CD4-positive, CD25-positive, alpha-beta regulatory T cell (primary cell): ENCODE measurements around the gene RUFY4. TPM values are rescaled to one million over a fixed set of nuclear protein-coding genes. Genes with fewer than 3 reads are reported as not detected.

Experiments used
- ATAC-seq, 2 donors: fragments of 150-1000 bp; cut with Tn5 transposase; one replicate each; pipeline ENCODE4 v1.10.0; 2021; ENCODE audit warnings: low read depth in 2 of 2, moderate number of reproducible peaks in 2 of 2, moderate library complexity in 1 of 2
- DNase-seq, 3 donors: peaks; one replicate each; pipeline versions ENCODE4 v3.0.0 to v3.0.0-alpha.2; 2012 to 2022; ENCODE audit warnings: mixed read lengths in 1 of 3
- H3K27ac ChIP-seq: one replicate; pipeline ENCODE4 v1.7.0; 2013; ENCODE audit warnings: mild to moderate bottlenecking, low read length; ENCODE audit not compliant: insufficient read depth, poor library complexity, severe bottlenecking
- H3K27me3 ChIP-seq: one replicate; pipeline ENCODE4 v1.7.0; 2013; ENCODE audit warnings: low read length; ENCODE audit not compliant: control insufficient read depth, insufficient read depth
- H3K36me3 ChIP-seq: one replicate; pipeline ENCODE4 v1.7.0; 2013; ENCODE audit warnings: mild to moderate bottlenecking, low read length, moderate library complexity; ENCODE audit not compliant: control insufficient read depth, insufficient read depth
- H3K4me1 ChIP-seq: 2 replicates; pipeline ENCODE4 v1.7.0; 2013; ENCODE audit warnings: mild to moderate bottlenecking, low read length; ENCODE audit not compliant: insufficient read depth, control insufficient read depth, poor library complexity, severe bottlenecking
- H3K4me3 ChIP-seq: one replicate; pipeline ENCODE4 v1.7.0; 2013; ENCODE audit warnings: low read depth, mild to moderate bottlenecking, low read length, moderate library complexity
- H3K9me3 ChIP-seq, 2 experiments: 1 replicate in 1 of 2; 2 replicates in 1 of 2; pipeline ENCODE4 v1.7.0; 2013; ENCODE audit warnings: low read length in 2 of 2, mild to moderate bottlenecking in 1 of 2, moderate library complexity in 1 of 2; ENCODE audit not compliant: control insufficient read depth in 2 of 2
- H3K27ac Mint-ChIP-seq, 3 donors: one replicate each; pipeline ENCODE4 v1.8.0; 2020 to 2022; ENCODE audit warnings: mild to moderate bottlenecking in 3 of 3, mixed read lengths in 3 of 3, moderate library complexity in 2 of 3
- H3K27me3 Mint-ChIP-seq: one replicate; pipeline ENCODE4 v1.8.0; 2022; ENCODE audit warnings: mild to moderate bottlenecking, mixed read lengths
- H3K36me3 Mint-ChIP-seq: one replicate; pipeline ENCODE4 v1.8.0; 2020; ENCODE audit warnings: mixed read lengths
- H3K4me1 Mint-ChIP-seq, 4 donors: one replicate each; pipeline ENCODE4 v1.8.0; 2020 to 2022; ENCODE audit warnings: mixed read lengths in 4 of 4, mild to moderate bottlenecking in 1 of 4
- H3K4me3 Mint-ChIP-seq, 4 donors: one replicate each; pipeline ENCODE4 v1.8.0; 2020 to 2022; ENCODE audit warnings: mild to moderate bottlenecking in 4 of 4, mixed read lengths in 4 of 4, moderate library complexity in 3 of 4
- H3K9me3 Mint-ChIP-seq, 7 donors: one replicate each; pipeline ENCODE4 v1.8.0; 2020 to 2022; ENCODE audit warnings: mixed read lengths in 7 of 7, mild to moderate bottlenecking in 3 of 7, moderate library complexity in 2 of 7
- polyA plus RNA-seq, 4 donors: library from polyadenylated mRNA; unstranded; fragments of 300-500 nt; fragmentation: Illumina TruSeq; gene quantifications; one replicate each; pipeline ENCODE4 v1.2.3, GENCODE V29; 2021
- total RNA-seq: library from RNA; stranded (reverse); gene quantifications from one replicate; pipeline ENCODE4 v1.2.3, GENCODE V29; 2022

Gene RUFY4
- total and polyA plus RNA-seq, 5 donors from 2014 or later, result 0.15 to 2.1 TPM; not detected in 3

DNA sequence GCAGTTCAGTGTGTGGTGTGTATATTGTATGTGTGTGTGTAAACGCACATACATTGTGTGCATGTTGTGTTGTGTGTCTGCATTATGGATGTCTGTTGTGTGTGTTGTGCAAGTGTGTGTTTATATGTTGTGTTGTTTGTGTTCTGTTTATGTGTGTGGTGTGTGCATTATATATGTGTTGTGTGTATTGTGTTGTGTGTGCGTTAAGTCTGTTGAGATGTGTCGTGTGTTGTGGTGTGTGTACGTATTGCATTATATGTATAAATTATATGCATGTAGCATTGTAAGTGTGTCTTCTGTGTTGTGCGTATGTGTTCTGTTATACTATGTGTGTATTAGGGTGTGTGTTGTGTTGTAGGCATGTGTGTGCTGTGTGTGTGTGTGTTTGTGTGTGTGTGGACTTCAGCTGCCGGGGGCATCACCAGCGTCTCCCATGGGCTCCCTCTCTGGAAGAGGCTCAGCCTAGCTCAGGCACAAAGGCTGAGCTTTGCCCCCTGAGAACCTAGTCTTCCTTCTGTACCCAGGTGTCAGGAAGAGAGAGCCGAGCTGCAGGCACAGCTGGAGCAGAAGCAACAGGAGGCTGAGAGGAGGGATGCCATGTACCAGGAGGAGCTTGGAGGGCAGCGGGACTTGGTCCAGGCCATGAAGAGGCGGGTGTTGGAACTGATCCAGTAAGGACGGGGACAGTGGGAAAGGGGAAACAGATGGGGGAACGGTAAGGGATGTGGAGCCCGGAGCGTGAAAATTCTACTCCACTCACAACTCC, 13.7 kb downstream of the RUFY4 start:
- no peak overlapping the region for H3K27ac Mint-ChIP-seq
- Histone ChIP-seq H3K4me1 (no peaks in the 10 kb centered on the region), H3K27ac (no peak overlapping the region), H3K36me3 (no peaks in the 10 kb centered on the region), H3K9me3 (peaks cover 8 to 10% of the 10 kb centered on the region in 2 experiments), H3K4me3 (no peak overlapping the region), H3K27me3 (no peaks in the 10 kb centered on the region)
- H3K4me1 Mint-ChIP-seq, result no peaks in the 10 kb centered on the region
- DNase-seq (no peak), ATAC-seq (no peak)
- peaks cover 5% of the 10 kb centered on the region for H3K27me3 Mint-ChIP-seq
- H3K9me3 Mint-ChIP-seq, result peaks cover 0 to 14% (median 7%) of the 10 kb centered on the region in 7 donors
- no peaks in the 10 kb centered on the region for H3K36me3 Mint-ChIP-seq
- no peak overlapping the region for H3K4me3 Mint-ChIP-seq

- Histone ChIP-seq H3K4me3 (no peak overlapping the region), H3K36me3 (no peaks in the 10 kb centered on the region), H3K27me3 (no peaks in the 10 kb centered on the region), H3K9me3 (peaks cover 8 to 10% of the 10 kb centered on the region in 2 experiments), H3K27ac (no peak overlapping the region), H3K4me1 (no peaks in the 10 kb centered on the region)
- H3K36me3 Mint-ChIP-seq, result no peaks in the 10 kb centered on the region
- H3K4me3 Mint-ChIP-seq, result no peak overlapping the region
- DNase-seq (no peak), ATAC-seq (no peak)
- peaks cover 5% of the 10 kb centered on the region for H3K27me3 Mint-ChIP-seq
- no peaks in the 10 kb centered on the region for H3K4me1 Mint-ChIP-seq
- no peak overlapping the region for H3K27ac Mint-ChIP-seq
- H3K9me3 Mint-ChIP-seq, result peaks cover 0 to 14% (median 7%) of the 10 kb centered on the region in 7 donors
Measured at GRCh38 chr2:218083352-218083676, 14.3 kb downstream of the RUFY4 start.

- H3K27ac Mint-ChIP-seq, result no peak overlapping the region
- Histone ChIP-seq H3K27me3 (peaks cover 2% of the 10 kb centered on the region), H3K4me1 (no peaks in the 10 kb centered on the region), H3K27ac (no peak overlapping the region), H3K9me3 (peaks cover 8 to 10% of the 10 kb centered on the region in 2 experiments), H3K4me3 (no peak overlapping the region), H3K36me3 (no peaks in the 10 kb centered on the region)
- H3K36me3 Mint-ChIP-seq, result no peaks in the 10 kb centered on the region
- no peak for DNase-seq
- H3K4me3 Mint-ChIP-seq, result no peak overlapping the region
- H3K27me3 Mint-ChIP-seq, result peaks cover 12% of the 10 kb centered on the region
- no peak for ATAC-seq
- no peaks in the 10 kb centered on the region for H3K4me1 Mint-ChIP-seq
- peaks cover 0 to 14% (median 7%) of the 10 kb centered on the region in 7 donors for H3K9me3 Mint-ChIP-seq
Measured at GRCh38 chr2:218086478-218086877, 17.4 kb downstream of the RUFY4 start.

- DNase-seq, result no peak
- peaks cover 8 to 10% of the 10 kb centered on the region in 2 experiments for H3K9me3 ChIP-seq
- no peaks in the 10 kb centered on the region for H3K4me1 Mint-ChIP-seq
- no peak overlapping the region for H3K27ac Mint-ChIP-seq
- H3K4me1 ChIP-seq, result no peaks in the 10 kb centered on the region
- no peak for ATAC-seq
- peaks cover 2% of the 10 kb centered on the region for H3K27me3 ChIP-seq
- no peak overlapping the region for H3K4me3 Mint-ChIP-seq
- H3K9me3 Mint-ChIP-seq, result peaks cover 0 to 12% (median 7%) of the 10 kb centered on the region in 7 donors
- H3K36me3 Mint-ChIP-seq, result no peaks in the 10 kb centered on the region
- H3K36me3 ChIP-seq, result no peaks in the 10 kb centered on the region
- H3K27ac ChIP-seq, result no peak overlapping the region
- peaks cover 12% of the 10 kb centered on the region for H3K27me3 Mint-ChIP-seq
- no peak overlapping the region for H3K4me3 ChIP-seq
Measured at GRCh38 chr2:218089259-218089658, 20.2 kb downstream of the RUFY4 start.

- Mint-ChIP-seq H3K9me3 (peaks cover 0 to 4% (median under 1%) of the 10 kb centered on the region in 7 donors), H3K36me3 (no peaks in the 10 kb centered on the region), H3K4me1 (no peaks in the 10 kb centered on the region), H3K27ac (no peak overlapping the region), H3K4me3 (no peak overlapping the region), H3K27me3 (peaks cover 7% of the 10 kb centered on the region)
- Histone ChIP-seq H3K9me3 (peaks cover under 1 to 1% of the 10 kb centered on the region in 2 experiments), H3K27me3 (peaks cover 2% of the 10 kb centered on the region), H3K4me1 (no peaks in the 10 kb centered on the region), H3K36me3 (no peaks in the 10 kb centered on the region), H3K4me3 (no peak overlapping the region), H3K27ac (no peak overlapping the region)
- DNase-seq (no peak), ATAC-seq (no peak)
Measured at GRCh38 chr2:218091746-218092145, 22.7 kb downstream of the RUFY4 start.

GRCh38 chr2:218093879-218094278, 24.8 kb downstream of the RUFY4 start:
- no peak for DNase-seq
- Mint-ChIP-seq H3K27me3 (peaks cover 7% of the 10 kb centered on the region), H3K9me3 (peaks cover 0 to 4% (median 0%) of the 10 kb centered on the region in 7 donors), H3K36me3 (no peaks in the 10 kb centered on the region), H3K4me3 (no peak overlapping the region), H3K4me1 (no peaks in the 10 kb centered on the region), H3K27ac (no peak overlapping the region)
- ATAC-seq, result no peak
- H3K9me3 ChIP-seq, result no peaks in the 10 kb centered on the region
- no peaks in the 10 kb centered on the region for H3K36me3 ChIP-seq
- H3K27ac ChIP-seq, result no peak overlapping the region
- H3K4me3 ChIP-seq, result no peak overlapping the region
- peaks cover 1% of the 10 kb centered on the region for H3K27me3 ChIP-seq
- no peaks in the 10 kb centered on the region for H3K4me1 ChIP-seq

- no peaks in the 10 kb centered on the region for H3K36me3 ChIP-seq
- H3K9me3 ChIP-seq, result no peaks in the 10 kb centered on the region
- H3K4me1 ChIP-seq, result no peaks in the 10 kb centered on the region
- H3K27ac ChIP-seq, result no peak overlapping the region
- Mint-ChIP-seq H3K9me3 (peaks cover 0 to 2% (median 0%) of the 10 kb centered on the region in 7 donors), H3K4me1 (no peaks in the 10 kb centered on the region), H3K4me3 (no peak overlapping the region), H3K27me3 (peaks cover 17% of the 10 kb centered on the region), H3K36me3 (no peaks in the 10 kb centered on the region), H3K27ac (no peak overlapping the region)
- H3K27me3 ChIP-seq, result no peaks in the 10 kb centered on the region
- DNase-seq (no peak), ATAC-seq (no peak)
- no peak overlapping the region for H3K4me3 ChIP-seq
Measured at GRCh38 chr2:218095853-218096252, 26.8 kb downstream of the RUFY4 start.

GRCh38 chr2:218097975-218098374, 28.9 kb downstream of the RUFY4 start:
- no peaks in the 10 kb centered on the region for H3K36me3 ChIP-seq
- Mint-ChIP-seq H3K27ac (no peak overlapping the region), H3K4me3 (no peak overlapping the region), H3K27me3 (peaks cover 16% of the 10 kb centered on the region), H3K36me3 (no peaks in the 10 kb centered on the region), H3K9me3 (peaks cover 0 to 2% (median 0%) of the 10 kb centered on the region in 7 donors), H3K4me1 (no peaks in the 10 kb centered on the region)
- no peak for DNase-seq
- H3K9me3 ChIP-seq, result no peaks in the 10 kb centered on the region
- no peak overlapping the region for H3K4me3 ChIP-seq
- H3K4me1 ChIP-seq, result no peaks in the 10 kb centered on the region
- H3K27me3 ChIP-seq, result no peaks in the 10 kb centered on the region
- ATAC-seq, result no peak
- no peak overlapping the region for H3K27ac ChIP-seq
